HG03108 (cell line): ENCODE measurements around the gene CGGBP1.

ENCODE experiments used
- ATAC-seq: cut with Tn5 transposase; IDR thresholded peaks from one replicate; pipeline ENCODE4 v1.9.1; 2021; ENCODE audit warnings: moderate library complexity; ENCODE audit not compliant: unreplicated experiment

The CGGBP1 gene, protein sequence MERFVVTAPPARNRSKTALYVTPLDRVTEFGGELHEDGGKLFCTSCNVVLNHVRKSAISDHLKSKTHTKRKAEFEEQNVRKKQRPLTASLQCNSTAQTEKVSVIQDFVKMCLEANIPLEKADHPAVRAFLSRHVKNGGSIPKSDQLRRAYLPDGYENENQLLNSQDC

GRCh38 chr3:88058581-88059379, at the start of gene CGGBP1, which contains the start of gene ZNF654:
TSS of gene CGGBP1 (minus strand) at chr3:88059005. CDS start at chr3:88055976, 3,029 bp downstream.
TSS of gene ZNF654 (plus strand) at chr3:88059255. CDS start at chr3:88059320, 65 bp downstream.
- ATAC-seq, result peak; percentile 95

- ATAC-seq, result no peak
These were observed 46.5 kb upstream of the CGGBP1 start for GRCh38 chr3:88105325-88105724.

DNA sequence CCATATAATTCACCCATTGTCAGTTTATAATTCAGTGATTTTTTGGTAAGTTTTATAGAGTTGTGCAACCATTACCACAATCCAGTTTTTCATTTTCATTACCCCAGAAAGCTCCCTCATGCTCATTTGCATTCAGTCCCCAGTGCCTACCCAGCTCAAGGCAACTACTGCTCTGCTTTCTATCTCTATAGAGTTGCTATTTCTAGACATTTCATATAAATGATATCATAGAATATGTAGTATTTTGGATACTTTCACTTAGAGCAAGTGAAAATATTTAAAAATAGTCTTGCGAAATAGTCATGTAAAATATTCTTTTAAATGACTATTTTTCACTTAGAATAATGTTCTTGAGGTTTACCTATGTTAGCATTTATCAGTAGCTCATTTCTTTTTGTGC, 42.3 kb upstream of the CGGBP1 start:
- no peak for ATAC-seq

- no peak for ATAC-seq
These were observed 34.5 kb upstream of the CGGBP1 start for GRCh38 chr3:88093266-88093665.

DNA sequence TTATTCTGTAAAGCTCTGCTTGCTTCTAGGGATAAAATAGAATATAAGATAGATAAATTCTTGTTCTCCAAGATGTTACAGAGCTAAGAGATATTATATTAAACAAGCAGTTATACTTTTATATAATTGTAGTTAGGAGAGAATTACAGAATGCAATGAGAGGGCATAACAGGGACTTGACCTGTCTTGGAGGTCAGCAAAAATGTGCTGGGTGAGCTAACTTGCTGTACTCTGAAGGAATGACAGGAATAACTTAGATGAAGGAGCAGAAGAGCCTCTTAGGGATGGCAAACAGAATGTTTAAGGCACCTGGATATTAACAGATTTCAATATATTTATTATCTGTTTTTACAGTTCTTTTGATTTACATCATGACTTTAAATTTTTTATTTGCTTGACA, 33.5 kb upstream of the CGGBP1 start:
- no peak for ATAC-seq

DNA sequence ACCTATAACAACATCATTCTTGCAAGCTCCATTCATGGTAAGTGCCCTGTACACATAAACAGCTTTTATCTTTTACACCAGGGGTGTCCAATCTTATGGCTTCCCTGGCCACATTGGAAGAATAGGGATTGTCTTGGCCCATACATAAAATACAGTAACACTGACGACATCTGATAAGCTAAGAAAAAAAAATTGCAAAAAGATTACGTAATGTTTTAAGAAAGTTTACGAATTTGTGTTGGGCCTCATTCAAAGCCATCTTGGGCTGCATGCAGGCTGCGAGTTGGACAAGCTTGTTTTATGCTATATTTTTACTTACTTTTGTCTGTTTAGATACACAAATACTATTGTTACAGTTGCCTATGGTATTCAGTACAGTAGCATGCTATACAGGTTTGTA, 31.9 kb upstream of the CGGBP1 start:
- no peak for ATAC-seq

DNA sequence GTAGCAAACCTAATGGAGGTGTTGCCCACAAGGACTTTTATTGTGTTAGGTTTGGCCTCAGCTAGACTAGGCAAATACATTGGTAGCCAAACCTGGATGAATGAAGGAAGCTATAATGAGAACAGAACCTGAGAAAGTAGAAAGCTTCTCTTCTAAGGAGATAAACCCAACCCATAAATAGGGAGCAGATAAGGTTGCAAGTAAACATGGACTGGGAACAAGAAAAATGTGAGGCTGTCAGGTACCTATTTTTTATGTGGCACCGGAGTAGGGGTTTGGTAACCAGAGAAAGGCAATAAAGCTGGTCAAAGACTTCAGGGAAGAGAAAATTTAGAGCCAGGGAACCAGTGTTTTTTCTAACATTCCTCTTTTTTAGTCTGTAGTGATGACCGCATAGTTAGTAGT, 25.3 kb upstream of the CGGBP1 start:
- ATAC-seq, result no peak

DNA sequence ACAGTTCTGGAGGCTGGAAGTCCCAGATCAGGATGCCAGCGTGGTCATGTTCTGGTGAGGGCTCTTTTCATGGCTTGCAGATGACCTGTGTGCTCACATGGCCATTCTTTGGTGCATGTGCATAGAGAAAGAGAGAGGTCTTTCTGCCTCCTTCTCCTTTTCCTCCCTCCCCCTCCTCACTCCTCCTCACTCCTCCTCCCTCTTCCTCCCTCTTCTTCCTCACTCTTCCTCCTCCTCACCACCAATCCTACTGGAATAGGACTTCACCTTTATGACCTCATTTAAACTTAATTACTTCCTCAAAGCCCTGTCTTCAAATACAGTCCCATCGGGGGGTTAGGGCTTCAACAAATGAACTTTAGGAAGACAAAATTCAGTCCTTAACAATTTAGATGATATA, 24.0 kb upstream of the CGGBP1 start:
- no peak for ATAC-seq

GRCh38 chr3:88078932-88079331, 20.1 kb upstream of the CGGBP1 start:
- ATAC-seq, result no peak

DNA sequence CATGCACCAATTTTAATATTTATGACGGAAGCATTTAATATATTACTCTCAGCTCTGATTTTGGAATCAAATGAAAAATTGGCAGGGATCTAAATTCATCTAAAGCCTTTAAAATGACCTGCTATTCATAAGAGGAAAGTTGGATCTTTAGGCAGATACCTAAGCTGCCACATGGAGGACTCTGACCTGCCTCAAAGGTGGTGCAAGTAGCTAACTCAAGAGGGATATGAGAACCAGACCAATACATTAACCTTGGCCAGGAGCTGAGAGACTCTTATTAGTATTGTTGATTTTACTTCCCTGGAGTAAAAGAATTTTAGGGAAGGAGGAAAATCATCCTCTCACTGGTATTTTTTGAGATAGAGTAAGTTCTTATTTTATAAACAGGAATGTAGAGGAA, 17.9 kb upstream of the CGGBP1 start:
- ATAC-seq, result no peak

GRCh38 chr3:88075497-88075896, 16.7 kb upstream of the CGGBP1 start:
- no peak for ATAC-seq

DNA sequence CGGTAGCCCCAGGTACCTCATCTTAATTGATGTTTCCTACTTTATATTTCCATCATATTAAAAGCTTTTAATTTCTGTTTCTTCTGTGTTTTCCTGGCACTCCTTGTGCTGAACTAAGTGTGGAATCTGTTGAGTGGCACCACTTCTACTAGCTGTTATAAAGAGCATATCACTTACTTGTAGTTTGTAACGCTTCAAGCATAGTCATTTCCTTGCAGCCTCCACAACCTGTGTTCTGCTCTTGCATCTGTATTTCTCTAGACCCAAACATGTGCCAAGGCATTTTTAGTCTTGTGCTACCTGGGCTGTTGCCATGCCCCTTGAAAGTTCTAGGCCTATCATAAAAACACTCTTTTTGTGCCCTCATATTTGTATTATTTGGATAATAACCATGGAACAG, 16.3 kb upstream of the CGGBP1 start:
- no peak for ATAC-seq

GRCh38 chr3:88061746-88062145, 2.9 kb upstream of the CGGBP1 start:
- ATAC-seq, result no peak

DNA sequence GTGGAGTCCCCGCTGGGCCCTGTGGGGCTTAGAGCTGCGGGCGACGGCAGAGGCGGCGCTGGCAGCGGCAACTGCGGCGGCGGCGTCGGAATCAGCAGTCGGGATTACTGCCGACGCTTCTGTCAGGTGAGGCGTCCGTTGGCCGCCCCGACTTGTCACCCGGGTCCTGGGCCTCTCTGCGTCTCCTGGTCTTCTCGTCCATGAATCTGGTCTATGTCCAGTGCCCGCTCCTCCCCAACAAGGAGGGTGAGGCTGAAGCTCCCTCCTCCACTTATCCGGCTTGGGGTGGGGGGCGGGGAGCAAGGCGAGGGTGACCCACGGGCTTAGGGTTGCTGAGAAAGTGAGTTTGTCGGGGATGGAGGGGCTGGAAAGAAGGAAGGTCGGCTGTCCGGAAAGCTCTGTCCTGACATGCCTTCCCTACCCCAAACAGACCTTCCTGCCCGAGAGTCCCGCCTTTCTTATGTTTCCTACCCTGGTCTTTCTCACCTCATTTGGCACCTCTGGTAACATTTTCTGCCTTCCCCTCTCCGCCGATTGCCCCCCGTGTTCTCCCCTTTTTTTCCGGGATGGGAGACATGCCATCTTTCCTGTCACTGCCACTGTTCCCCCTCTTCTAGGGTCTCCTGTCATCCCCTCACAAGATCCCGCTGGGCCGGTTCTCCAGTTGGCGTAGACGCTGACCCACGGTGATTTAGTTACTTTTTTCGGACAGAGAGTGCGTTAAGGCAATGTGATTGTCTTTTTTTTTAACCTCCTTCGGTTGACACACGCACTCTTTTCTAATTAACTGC, 770 bp upstream of the CGGBP1 start:
- ATAC-seq, result no peak

GRCh38 chr3:88058306-88058580, 562 bp downstream of the CGGBP1 start:
- no peak for ATAC-seq

GRCh38 chr3:88057630-88058305, 1.0 kb downstream of the CGGBP1 start:
- ATAC-seq, result no peak

- no peak for ATAC-seq
These were observed 12.0 kb downstream of the CGGBP1 start for GRCh38 chr3:88046766-88047165.

GRCh38 chr3:88044411-88044810, 14.4 kb downstream of the CGGBP1 start:
- no peak for ATAC-seq

GRCh38 chr3:88041005-88041404, 17.8 kb downstream of the CGGBP1 start:
- ATAC-seq, result no peak

DNA sequence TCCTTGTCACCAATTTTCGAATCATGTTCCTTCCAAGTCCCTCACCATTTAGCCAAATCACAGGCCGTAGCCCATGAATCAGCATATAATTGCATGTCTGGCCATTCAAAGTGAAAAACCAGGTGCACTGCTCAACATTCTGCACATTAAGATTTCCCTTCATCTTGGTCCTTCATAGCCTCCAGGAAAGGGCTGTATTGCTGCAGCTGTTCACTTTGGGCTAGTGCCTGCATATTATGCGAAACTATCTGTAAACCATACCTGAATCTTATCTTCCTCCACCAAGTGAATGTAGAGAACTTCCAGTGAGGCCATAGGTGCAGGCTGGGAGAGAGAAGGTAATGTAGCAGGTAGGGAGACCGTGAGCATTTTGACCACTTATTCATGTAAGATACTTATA, 18.3 kb downstream of the CGGBP1 start:
- no peak for ATAC-seq

GRCh38 chr3:88038566-88038965, 20.2 kb downstream of the CGGBP1 start:
- no peak for ATAC-seq
